Measurements from ENCODE around the gene KRTAP4-5.
"Not testable (repeated sequence)": the region's sequence is repeated elsewhere in the genome, so short reads cannot be mapped to it uniquely, and the experiment has no call there.

The KRTAP4-5 gene

DNA sequence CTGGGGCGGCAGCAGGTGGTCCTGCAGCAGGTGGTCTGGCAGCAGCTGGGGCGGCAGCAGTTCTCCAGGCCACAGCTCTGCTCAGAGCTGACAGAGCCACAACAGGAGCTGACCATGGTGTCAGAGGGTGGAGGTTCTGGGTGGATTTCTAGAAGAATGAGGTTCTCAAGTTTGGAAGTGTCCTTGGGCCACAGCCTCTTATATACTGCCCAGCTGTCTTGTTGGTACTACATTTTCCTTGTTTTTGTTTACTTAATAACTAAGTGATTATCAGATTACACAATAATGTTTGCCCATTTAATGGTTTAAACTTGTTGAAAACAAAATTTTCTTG is at the start of gene KRTAP4-5:
TSS of gene KRTAP4-5 (minus strand) at position 174 of the 334 bp plus-strand sequence. CDS start at position 116, 58 bp downstream.
- no peaks in the 10 kb centered on the region for H3K27me3 ChIP-seq (ENCODE audit: control insufficient read depth, insufficient read depth, low read length)
- no peak within 1 kb of the TSS for H3K9ac ChIP-seq (ENCODE audit: low read length)
- no peaks in the 10 kb centered on the region for H3K36me3 ChIP-seq (ENCODE audit: control insufficient read depth, low read depth, low read length)
- H3K4me1 ChIP-seq (ENCODE audit: control insufficient read depth, low read depth, low read length), result no peaks in the 10 kb centered on the region
- no peak within 1 kb of the TSS for H3K4me3 ChIP-seq (ENCODE audit: low read length)
- no peaks in the 10 kb centered on the region for H3K9me3 ChIP-seq (ENCODE audit: control insufficient read depth, low read depth, low read length)
- H3K27ac ChIP-seq (ENCODE audit: low read length), result no peak within 1 kb of the TSS

DNA sequence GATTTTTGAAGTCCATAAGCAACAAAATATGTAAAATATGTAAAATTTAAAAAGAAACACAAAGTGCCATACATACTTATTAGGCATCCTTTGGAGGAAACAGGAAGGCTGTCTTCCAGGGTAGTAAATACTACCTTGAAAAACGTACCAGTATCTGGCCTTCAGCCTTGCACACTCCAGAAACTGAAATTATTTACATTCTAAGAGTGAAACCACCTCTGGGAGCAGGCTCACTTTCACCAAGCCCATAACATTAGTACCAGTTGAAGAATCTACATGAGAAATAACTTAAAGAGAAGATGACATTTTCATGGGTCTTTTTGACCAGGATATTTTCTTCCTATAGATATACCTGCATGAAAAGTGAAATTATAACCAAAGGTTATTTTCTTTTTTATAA is 46.4 kb upstream of the KRTAP4-5 start:
- Histone ChIP-seq H3K27ac (ENCODE audit: low read length) (no peak overlapping the region), H3K9me3 (ENCODE audit: control insufficient read depth, low read depth, low read length) (no peaks in the 10 kb centered on the region), H3K4me3 (ENCODE audit: low read length) (no peak overlapping the region), H3K9ac (ENCODE audit: low read length) (no peak overlapping the region), H3K36me3 (ENCODE audit: control insufficient read depth, low read depth, low read length) (no peaks in the 10 kb centered on the region), H3K27me3 (ENCODE audit: control insufficient read depth, insufficient read depth, low read length) (no peaks in the 10 kb centered on the region), H3K4me1 (ENCODE audit: control insufficient read depth, low read depth, low read length) (no peaks in the 10 kb centered on the region)

DNA sequence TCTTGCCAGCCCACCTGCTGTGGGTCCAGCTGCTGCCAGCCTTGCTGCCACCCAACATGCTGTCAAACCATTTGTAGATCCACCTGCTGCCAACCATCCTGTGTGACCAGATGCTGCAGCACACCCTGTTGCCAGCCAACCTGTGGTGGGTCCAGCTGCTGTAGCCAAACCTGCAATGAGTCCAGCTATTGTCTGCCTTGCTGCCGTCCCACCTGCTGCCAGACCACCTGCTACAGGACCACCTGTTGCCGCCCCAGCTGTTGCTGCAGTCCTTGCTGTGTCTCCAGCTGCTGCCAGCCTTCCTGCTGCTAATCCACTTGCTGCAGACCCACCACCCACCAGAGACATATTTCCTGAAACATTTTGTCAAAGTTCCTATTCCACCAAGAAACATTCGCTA is 40.7 kb upstream of the KRTAP4-5 start:
- Histone ChIP-seq H3K4me3 (ENCODE audit: low read length) (no peak overlapping the region), H3K27me3 (ENCODE audit: control insufficient read depth, insufficient read depth, low read length) (no peaks in the 10 kb centered on the region), H3K9me3 (ENCODE audit: control insufficient read depth, low read depth, low read length) (no peaks in the 10 kb centered on the region), H3K36me3 (ENCODE audit: control insufficient read depth, low read depth, low read length) (no peaks in the 10 kb centered on the region), H3K9ac (ENCODE audit: low read length) (no peak overlapping the region), H3K27ac (ENCODE audit: low read length) (no peak overlapping the region), H3K4me1 (ENCODE audit: control insufficient read depth, low read depth, low read length) (no peaks in the 10 kb centered on the region)

DNA sequence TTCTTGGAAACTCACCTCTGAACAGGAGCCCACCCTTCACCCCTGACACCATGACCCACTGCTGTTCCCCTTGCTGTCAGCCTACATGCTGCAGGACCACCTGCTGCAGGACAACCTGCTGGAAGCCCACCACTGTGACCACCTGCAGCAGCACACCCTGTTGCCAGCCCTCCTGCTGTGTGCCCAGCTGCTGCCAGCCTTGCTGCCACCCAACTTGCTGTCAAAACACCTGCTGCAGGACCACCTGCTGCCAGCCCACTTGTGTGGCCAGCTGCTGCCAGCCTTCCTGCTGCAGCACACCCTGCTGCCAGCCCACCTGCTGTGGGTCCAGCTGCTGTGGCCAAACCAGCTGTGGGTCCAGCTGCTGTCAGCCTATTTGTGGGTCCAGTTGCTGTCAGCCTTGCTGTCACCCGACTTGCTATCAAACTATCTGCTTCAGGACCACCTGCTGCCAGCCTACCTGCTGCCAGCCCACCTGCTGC is 40.3 kb upstream of the KRTAP4-5 start, which contains the start of gene KRTAP9-1:
TSS of gene KRTAP9-1 (plus strand) at position 51 of the 482 bp plus-strand sequence. CDS start at position 51, 0 bp downstream.
- not testable (repeated sequence) for H3K27me3 ChIP-seq (ENCODE audit: control insufficient read depth, insufficient read depth, low read length); H3K4me3 ChIP-seq (ENCODE audit: low read length); H3K9ac ChIP-seq (ENCODE audit: low read length)

DNA sequence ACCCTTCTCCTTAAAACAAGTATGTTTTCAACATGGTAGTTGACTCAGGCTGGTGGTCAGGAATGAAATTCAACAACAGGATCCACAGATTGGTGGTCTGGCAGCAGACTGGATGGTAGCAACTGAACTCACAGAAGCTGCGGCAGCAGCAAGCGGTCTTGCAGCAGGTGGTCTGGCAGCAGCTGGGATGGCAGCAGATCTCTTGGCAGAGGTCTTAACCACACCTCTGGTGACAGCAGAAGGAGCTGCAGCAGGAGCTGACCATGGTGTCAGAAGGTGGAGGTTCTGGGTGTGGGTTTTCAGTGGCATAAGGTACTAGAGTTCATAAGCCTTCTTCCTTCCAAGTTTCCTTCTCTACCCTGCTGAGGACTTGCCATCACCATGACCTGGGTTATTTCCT is 37.2 kb upstream of the KRTAP4-5 start:
- no peaks in the 10 kb centered on the region for H3K36me3 ChIP-seq (ENCODE audit: control insufficient read depth, low read depth, low read length)
- no peaks in the 10 kb centered on the region for H3K4me1 ChIP-seq (ENCODE audit: control insufficient read depth, low read depth, low read length)
- no peaks in the 10 kb centered on the region for H3K27me3 ChIP-seq (ENCODE audit: control insufficient read depth, insufficient read depth, low read length)
- no peak overlapping the region for H3K9ac ChIP-seq (ENCODE audit: low read length)
- H3K27ac ChIP-seq (ENCODE audit: low read length), result no peak overlapping the region
- no peaks in the 10 kb centered on the region for H3K9me3 ChIP-seq (ENCODE audit: control insufficient read depth, low read depth, low read length)
- no peak overlapping the region for H3K4me3 ChIP-seq (ENCODE audit: low read length)

More for the DNA sequence above, 40.3 kb upstream of the KRTAP4-5 start, which contains the start of gene KRTAP9-1:
- H3K27ac ChIP-seq (ENCODE audit: low read length); H3K9me3 ChIP-seq (ENCODE audit: control insufficient read depth, low read depth, low read length); H3K4me1 ChIP-seq (ENCODE audit: control insufficient read depth, low read depth, low read length); H3K36me3 ChIP-seq (ENCODE audit: control insufficient read depth, low read depth, low read length): not testable (repeated sequence)

DNA sequence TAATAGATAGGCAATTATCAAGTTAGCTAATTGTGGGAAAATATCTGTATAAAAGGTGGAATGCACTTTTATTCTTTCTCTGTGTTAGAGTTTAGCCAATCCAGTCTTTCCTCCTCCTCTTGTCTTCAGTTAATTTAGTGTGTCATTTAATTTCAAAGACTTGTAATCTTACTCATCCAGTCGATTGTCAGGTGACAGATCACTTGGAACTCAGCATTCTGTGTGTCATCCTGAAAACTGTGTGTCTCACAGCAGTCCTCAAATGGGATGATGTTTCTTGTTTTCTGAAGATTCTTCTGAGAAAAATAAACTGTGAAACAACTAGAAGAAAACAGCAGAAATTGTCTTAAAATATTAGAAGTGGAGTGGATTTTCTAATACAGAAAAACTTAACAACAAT is 35.4 kb upstream of the KRTAP4-5 start:
- H3K4me3 ChIP-seq (ENCODE audit: low read length), result no peak overlapping the region
- no peak overlapping the region for H3K9ac ChIP-seq (ENCODE audit: low read length)
- no peak overlapping the region for H3K27ac ChIP-seq (ENCODE audit: low read length)
- no peaks in the 10 kb centered on the region for H3K4me1 ChIP-seq (ENCODE audit: control insufficient read depth, low read depth, low read length)
- H3K36me3 ChIP-seq (ENCODE audit: control insufficient read depth, low read depth, low read length), result no peaks in the 10 kb centered on the region
- no peaks in the 10 kb centered on the region for H3K9me3 ChIP-seq (ENCODE audit: control insufficient read depth, low read depth, low read length)
- no peaks in the 10 kb centered on the region for H3K27me3 ChIP-seq (ENCODE audit: control insufficient read depth, insufficient read depth, low read length)

DNA sequence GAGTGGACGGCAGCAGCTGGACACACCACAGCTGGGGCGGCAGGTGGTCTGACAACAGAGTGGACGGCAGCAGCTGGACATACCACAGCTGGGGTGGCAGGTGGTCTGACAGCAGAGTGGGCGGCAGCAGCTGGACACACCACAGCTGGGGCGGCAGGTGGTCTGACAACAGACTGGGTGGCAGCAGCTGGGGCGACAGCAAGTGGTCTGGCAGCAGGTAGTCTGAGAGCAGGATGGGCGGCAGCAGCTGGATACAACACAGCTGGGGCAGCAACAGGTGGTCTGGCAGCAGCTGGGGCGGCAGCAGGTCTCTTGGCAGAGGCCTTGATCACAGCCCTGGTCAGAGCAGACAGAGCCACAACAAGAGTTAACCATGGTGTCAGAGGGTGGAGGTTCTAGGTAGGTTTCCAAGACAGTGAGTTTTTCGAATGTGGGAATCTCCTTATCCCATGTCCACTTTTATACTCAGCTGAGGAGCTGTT is 34.9 kb upstream of the KRTAP4-5 start, which contains the start of gene KRTAP4-1:
TSS of gene KRTAP4-1 (minus strand) at position 432 of the 482 bp plus-strand sequence. CDS start at position 375, 57 bp downstream.
- Histone ChIP-seq H3K27me3 (ENCODE audit: control insufficient read depth, insufficient read depth, low read length) (no peaks in the 10 kb centered on the region), H3K9me3 (ENCODE audit: control insufficient read depth, low read depth, low read length) (no peaks in the 10 kb centered on the region), H3K9ac (ENCODE audit: low read length) (no peak within 1 kb of the TSS), H3K4me1 (ENCODE audit: control insufficient read depth, low read depth, low read length) (no peaks in the 10 kb centered on the region), H3K4me3 (ENCODE audit: low read length) (no peak within 1 kb of the TSS), H3K36me3 (ENCODE audit: control insufficient read depth, low read depth, low read length) (no peaks in the 10 kb centered on the region), H3K27ac (ENCODE audit: low read length) (no peak within 1 kb of the TSS)

DNA sequence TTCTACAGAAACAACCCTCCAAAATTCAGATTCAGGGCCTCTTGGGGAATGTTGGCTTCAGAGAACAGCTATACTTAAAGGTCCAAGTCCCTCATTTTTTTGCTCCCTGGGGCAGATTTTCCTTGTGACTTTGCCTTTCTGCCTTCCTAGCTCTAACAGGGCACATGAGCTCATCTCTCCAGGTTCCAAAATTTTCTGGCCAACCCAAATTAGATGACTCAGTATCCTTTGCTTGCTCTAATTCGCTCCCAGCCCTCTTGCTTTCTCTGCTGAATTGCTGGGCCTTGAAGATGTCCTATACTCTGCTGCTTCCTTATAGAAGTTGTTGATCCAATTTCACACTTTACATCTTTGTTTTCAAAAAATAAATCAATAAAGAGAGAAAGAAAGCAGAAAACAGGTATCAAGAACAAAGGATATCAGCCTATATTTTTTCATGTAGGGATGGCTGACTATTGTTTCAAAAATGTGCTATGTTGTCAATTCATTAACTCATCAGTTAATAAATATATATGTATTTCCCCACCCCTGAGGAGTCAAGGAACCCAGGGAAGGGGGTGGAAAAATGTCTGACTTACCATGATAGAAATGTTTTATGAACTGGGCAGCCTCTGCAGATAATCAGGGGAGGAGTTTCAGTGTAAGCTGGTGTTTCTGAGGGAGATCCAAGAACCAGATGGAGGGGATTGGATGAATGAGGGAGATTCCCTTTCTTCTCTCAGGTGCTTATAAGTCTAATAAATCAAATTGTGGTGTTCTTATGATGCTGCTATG is 29.4 kb upstream of the KRTAP4-5 start:
- Histone ChIP-seq H3K27me3 (ENCODE audit: control insufficient read depth, insufficient read depth, low read length) (no peaks in the 10 kb centered on the region), H3K27ac (ENCODE audit: low read length) (no peak overlapping the region), H3K9me3 (ENCODE audit: control insufficient read depth, low read depth, low read length) (no peaks in the 10 kb centered on the region), H3K4me3 (ENCODE audit: low read length) (no peak overlapping the region), H3K36me3 (ENCODE audit: control insufficient read depth, low read depth, low read length) (no peaks in the 10 kb centered on the region), H3K4me1 (ENCODE audit: control insufficient read depth, low read depth, low read length) (no peaks in the 10 kb centered on the region), H3K9ac (ENCODE audit: low read length) (no peak overlapping the region)

DNA sequence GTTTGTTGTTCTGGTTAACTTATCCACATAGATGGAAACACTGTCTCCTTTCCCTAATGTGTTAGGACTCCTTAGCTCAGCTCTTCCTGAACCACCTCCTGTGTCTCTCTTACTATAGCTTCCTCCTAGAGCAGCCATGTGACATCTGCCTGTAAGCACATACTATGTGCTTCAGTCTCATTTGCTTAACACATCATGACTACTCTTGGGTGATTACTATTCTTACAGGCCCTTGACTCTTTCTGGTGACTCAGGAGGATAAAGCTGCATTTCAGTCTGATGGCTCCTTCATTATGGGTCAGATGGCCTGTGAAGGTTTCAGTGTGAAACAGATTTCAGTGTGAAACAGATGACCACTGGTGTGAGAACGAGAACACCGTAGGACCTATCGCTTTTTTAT is 28.7 kb upstream of the KRTAP4-5 start:
- H3K4me1 ChIP-seq (ENCODE audit: control insufficient read depth, low read depth, low read length), result no peaks in the 10 kb centered on the region
- no peaks in the 10 kb centered on the region for H3K9me3 ChIP-seq (ENCODE audit: control insufficient read depth, low read depth, low read length)
- no peaks in the 10 kb centered on the region for H3K36me3 ChIP-seq (ENCODE audit: control insufficient read depth, low read depth, low read length)
- H3K27me3 ChIP-seq (ENCODE audit: control insufficient read depth, insufficient read depth, low read length), result no peaks in the 10 kb centered on the region
- H3K4me3 ChIP-seq (ENCODE audit: low read length), result no peak overlapping the region
- no peak overlapping the region for H3K9ac ChIP-seq (ENCODE audit: low read length)
- no peak overlapping the region for H3K27ac ChIP-seq (ENCODE audit: low read length)

DNA sequence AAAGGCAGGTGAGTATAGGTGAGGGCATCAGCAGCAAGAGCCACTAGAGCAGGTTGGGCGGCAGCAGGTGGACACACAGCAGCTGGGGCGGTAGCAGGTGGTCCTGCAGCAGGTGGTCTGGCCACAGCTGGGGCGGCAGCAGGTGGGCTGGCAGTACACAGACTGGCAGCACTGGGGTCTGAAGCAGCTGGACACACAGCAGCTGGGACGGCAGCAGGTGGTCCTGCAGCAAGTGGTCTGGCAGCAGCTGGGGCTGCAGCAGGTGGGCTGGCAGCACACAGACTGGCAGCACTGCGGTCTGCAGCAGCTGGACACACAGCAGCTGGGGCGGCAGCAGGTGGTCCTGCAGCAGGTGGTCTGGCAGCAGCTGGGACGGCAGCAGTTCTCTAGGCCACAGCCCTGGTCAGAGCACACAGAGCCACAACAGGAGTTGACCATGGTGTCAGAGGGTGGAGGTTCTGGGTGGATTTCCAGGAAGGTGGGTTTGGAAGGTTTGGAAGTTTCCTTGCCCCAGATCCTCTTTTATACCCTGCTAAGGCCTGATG is 28.2 kb upstream of the KRTAP4-5 start, which contains the start of gene KRTAP4-2:
TSS of gene KRTAP4-2 (minus strand) at position 495 of the 545 bp plus-strand sequence. CDS start at position 438, 57 bp downstream.
- Histone ChIP-seq H3K36me3 (ENCODE audit: control insufficient read depth, low read depth, low read length) (no peaks in the 10 kb centered on the region), H3K9ac (ENCODE audit: low read length) (no peak within 1 kb of the TSS), H3K9me3 (ENCODE audit: control insufficient read depth, low read depth, low read length) (no peaks in the 10 kb centered on the region), H3K4me1 (ENCODE audit: control insufficient read depth, low read depth, low read length) (no peaks in the 10 kb centered on the region), H3K4me3 (ENCODE audit: low read length) (no peak within 1 kb of the TSS), H3K27ac (ENCODE audit: low read length) (no peak within 1 kb of the TSS), H3K27me3 (ENCODE audit: control insufficient read depth, insufficient read depth, low read length) (no peaks in the 10 kb centered on the region)

DNA sequence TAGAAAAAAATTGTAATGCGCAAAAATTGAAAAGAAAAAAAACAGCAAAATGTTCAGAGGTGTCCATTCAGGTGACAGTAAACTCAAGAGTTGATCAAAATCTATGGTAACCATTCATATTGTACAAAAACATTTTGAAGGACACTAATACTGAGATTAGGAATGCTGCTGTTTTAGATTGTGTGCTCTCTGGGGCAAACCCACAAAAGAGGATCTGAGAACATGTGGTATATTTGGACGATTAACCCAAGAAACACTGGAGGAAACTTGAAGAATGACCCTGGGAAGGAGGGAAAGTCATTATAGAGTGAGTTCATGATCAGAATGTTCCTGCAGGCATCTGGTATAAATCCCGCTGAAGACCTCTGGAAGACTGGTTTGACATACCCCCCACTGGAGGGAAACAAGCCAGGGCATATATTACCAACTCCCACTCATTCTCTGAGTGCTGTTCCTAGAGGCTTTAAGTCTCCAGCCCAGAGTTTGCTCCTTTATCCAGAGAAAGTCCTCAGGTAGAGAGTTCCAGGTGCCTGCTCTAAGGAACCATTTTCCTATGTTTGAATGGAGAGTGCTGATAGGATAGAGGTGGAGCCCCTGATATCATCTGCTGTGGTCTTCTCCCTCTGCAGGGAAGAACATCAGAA is 27.2 kb upstream of the KRTAP4-5 start:
- Histone ChIP-seq H3K27ac (ENCODE audit: low read length) (no peak overlapping the region), H3K9me3 (ENCODE audit: control insufficient read depth, low read depth, low read length) (no peaks in the 10 kb centered on the region), H3K4me3 (ENCODE audit: low read length) (no peak overlapping the region), H3K36me3 (ENCODE audit: control insufficient read depth, low read depth, low read length) (no peaks in the 10 kb centered on the region), H3K4me1 (ENCODE audit: control insufficient read depth, low read depth, low read length) (no peaks in the 10 kb centered on the region), H3K27me3 (ENCODE audit: control insufficient read depth, insufficient read depth, low read length) (no peaks in the 10 kb centered on the region), H3K9ac (ENCODE audit: low read length) (no peak overlapping the region)
